HEK293 (cell line): ENCODE data around the gene YPEL5.

Source experiments
- CTCF ChIA-PET: fragments of 350-600 bp; formaldehyde crosslinking; extraction: SDS; loops from one replicate; lab custom pipeline; 2021; ENCODE audit warnings: antibody characterized with exemption; lab: Yijun Ruan, JAX
- POLR2A ChIA-PET: fragments of 300-600 bp; formaldehyde crosslinking; extraction: SDS; loops from one replicate; lab custom pipeline; 2020; ENCODE audit warnings: antibody characterized with exemption, inconsistent platforms; lab: Yijun Ruan, JAX
- H3K27ac ChIP-seq: fragments of 200-500 bp; sonication (Bioruptor generic); 2 replicates; pipeline ENCODE4 v1.5.1; 2014; ENCODE audit warnings: low read depth, low read length, control low read depth, inconsistent platforms; ENCODE audit errors: extremely low read depth
- H3K36me3 ChIP-seq, 2 experiments: fragments of 200-500 bp in 1 of 2; sonication (Bioruptor generic) in 1 of 2; 1 replicate in 1 of 2; 2 replicates in 1 of 2; pipeline ENCODE4 v1.5.1; 2014 to 2017; ENCODE audit warnings: inconsistent platforms in 2 of 2, low read length in 2 of 2; ENCODE audit not compliant: control insufficient read depth in 2 of 2, insufficient read depth in 1 of 2
- H3K4me1 ChIP-seq: fragments of 200-500 bp; sonication (Bioruptor generic); 2 replicates; pipeline ENCODE4 v1.5.1; 2014; ENCODE audit warnings: mild to moderate bottlenecking, low read length, inconsistent platforms; ENCODE audit not compliant: control insufficient read depth, insufficient read depth
- H3K4me3 ChIP-seq: 2 replicates; pipeline ENCODE4 v1.5.1; 2011; ENCODE audit warnings: low read depth, mild to moderate bottlenecking, control low read depth, low read length, moderate library complexity
- H3K9me3 ChIP-seq: fragments of 200-500 bp; sonication (Bioruptor generic); 2 replicates; pipeline ENCODE4 v1.5.1; 2014; ENCODE audit warnings: low read depth, low read length, inconsistent platforms; ENCODE audit not compliant: control insufficient read depth, insufficient read depth
- BCL11A ChIP-seq: fragments of 450-650 bp; formaldehyde crosslinking; IDR thresholded peaks from 2 replicates; pipeline ENCODE4 v1.5.1; 2016; ENCODE audit warnings: low read depth, missing biosample characterization, missing genetic modification characterization
- BCL11B ChIP-seq: fragments of 450-650 bp; formaldehyde crosslinking; IDR thresholded peaks from 2 replicates; pipeline ENCODE4 v1.5.1; 2016; ENCODE audit warnings: low read depth, missing biosample characterization, missing genetic modification characterization
- GLI2 ChIP-seq: fragments of 450-650 bp; formaldehyde crosslinking; IDR thresholded peaks from 2 replicates; pipeline ENCODE4; 2017; ENCODE audit warnings: missing biosample characterization, missing genetic modification characterization, low read depth, borderline replicate concordance
- GLIS2 ChIP-seq: fragments of 450-650 bp; formaldehyde crosslinking; IDR thresholded peaks from 2 replicates; pipeline ENCODE4 v1.5.1; 2016; ENCODE audit warnings: missing biosample characterization, missing genetic modification characterization
- KLF16 ChIP-seq: fragments of 450-650 bp; formaldehyde crosslinking; IDR thresholded peaks from 2 replicates; pipeline ENCODE4 v1.5.1; 2017; ENCODE audit warnings: missing biosample characterization, missing genetic modification characterization
- MEIS1 ChIP-seq: sonication (generic); formaldehyde crosslinking; IDR thresholded peaks from 2 replicates; pipeline ENCODE4 v1.8.1; 2022; ENCODE audit warnings: missing genetic modification reagents, mild to moderate bottlenecking, borderline replicate concordance
- MZF1 ChIP-seq: fragments of 450-650 bp; formaldehyde crosslinking; IDR thresholded peaks from 2 replicates; pipeline ENCODE4 v1.5.1; 2017; ENCODE audit warnings: missing biosample characterization, missing genetic modification characterization, borderline replicate concordance
- OVOL3 ChIP-seq: fragments of 450-650 bp; formaldehyde crosslinking; IDR thresholded peaks from 2 replicates; pipeline ENCODE4 v1.5.1; 2016; ENCODE audit warnings: missing biosample characterization, missing genetic modification characterization
- ZBTB17 ChIP-seq: fragments of 450-650 bp; formaldehyde crosslinking; IDR thresholded peaks from 2 replicates; pipeline ENCODE4 v1.5.1; 2016; ENCODE audit warnings: missing biosample characterization, missing genetic modification characterization
- ZBTB7A ChIP-seq: fragments of 450-650 bp; formaldehyde crosslinking; IDR thresholded peaks from 2 replicates; pipeline ENCODE4 v1.5.1; 2016; ENCODE audit warnings: low read depth, missing biosample characterization, missing genetic modification characterization
- ZNF114 ChIP-seq: fragments of 450-650 bp; formaldehyde crosslinking; IDR thresholded peaks from 2 replicates; pipeline ENCODE4 v1.5.0; 2017; ENCODE audit warnings: missing biosample characterization, missing genetic modification characterization
- ZNF121 ChIP-seq: fragments of 450-650 bp; formaldehyde crosslinking; IDR thresholded peaks from 2 replicates; pipeline ENCODE4 v1.5.1; 2016; ENCODE audit warnings: missing biosample characterization, missing genetic modification characterization
- ZNF211 ChIP-seq: fragments of 450-650 bp; formaldehyde crosslinking; IDR thresholded peaks from 2 replicates; pipeline ENCODE4 v1.5.1; 2016; ENCODE audit warnings: low read depth, missing biosample characterization, missing genetic modification characterization
- ZNF248 ChIP-seq: fragments of 450-650 bp; formaldehyde crosslinking; IDR thresholded peaks from 2 replicates; pipeline ENCODE4 v1.5.1; 2017; ENCODE audit warnings: missing biosample characterization, missing genetic modification characterization
- ZNF366 ChIP-seq: fragments of 450-650 bp; formaldehyde crosslinking; conservative IDR thresholded peaks from 2 replicates; pipeline ENCODE4 v1.5.1; 2016; ENCODE audit warnings: missing biosample characterization, missing genetic modification characterization
- ZNF423 ChIP-seq: fragments of 450-650 bp; formaldehyde crosslinking; IDR thresholded peaks from 2 replicates; pipeline ENCODE4 v1.5.1; 2016; ENCODE audit warnings: missing biosample characterization, missing genetic modification characterization
- ZNF473 ChIP-seq: fragments of 450-650 bp; formaldehyde crosslinking; IDR thresholded peaks from 2 replicates; pipeline ENCODE4 v1.5.1; 2017; ENCODE audit warnings: missing biosample characterization, missing genetic modification characterization
- ZNF501 ChIP-seq: fragments of 450-650 bp; formaldehyde crosslinking; IDR thresholded peaks from 2 replicates; pipeline ENCODE4 v1.5.1; 2016; ENCODE audit warnings: missing biosample characterization, missing genetic modification characterization
- ZNF560 ChIP-seq: fragments of 450-650 bp; formaldehyde crosslinking; IDR thresholded peaks from 2 replicates; pipeline ENCODE4 v1.5.1; 2017; ENCODE audit warnings: missing biosample characterization, missing genetic modification characterization, borderline replicate concordance
- ZNF626 ChIP-seq: fragments of 450-650 bp; sonication (Bioruptor Pico); formaldehyde crosslinking; IDR thresholded peaks from 2 replicates; pipeline ENCODE4 v1.5.1; 2018; ENCODE audit warnings: missing biosample characterization, missing genetic modification characterization, inconsistent platforms
- ZNF629 ChIP-seq: fragments of 450-650 bp; formaldehyde crosslinking; IDR thresholded peaks from 2 replicates; pipeline ENCODE4 v1.5.1; 2017; ENCODE audit warnings: missing biosample characterization, missing genetic modification characterization
- ZNF660 ChIP-seq: fragments of 450-650 bp; IDR thresholded peaks from 2 replicates; pipeline ENCODE4 v1.5.1; 2018; ENCODE audit warnings: missing biosample characterization, mild to moderate bottlenecking, missing genetic modification characterization
- ZNF664 ChIP-seq: fragments of 450-650 bp; formaldehyde crosslinking; IDR thresholded peaks from 2 replicates; pipeline ENCODE4 v1.5.1; 2016; ENCODE audit warnings: missing biosample characterization, missing genetic modification characterization
- ZNF701 ChIP-seq: fragments of 450-650 bp; formaldehyde crosslinking; IDR thresholded peaks from 2 replicates; pipeline ENCODE4 v1.5.1; 2016; ENCODE audit warnings: missing biosample characterization, missing genetic modification characterization
- ZNF785 ChIP-seq: fragments of 450-650 bp; formaldehyde crosslinking; IDR thresholded peaks from 2 replicates; pipeline ENCODE4 v1.5.1; 2016; ENCODE audit warnings: missing biosample characterization, missing genetic modification characterization
- ZNF791 ChIP-seq: fragments of 450-650 bp; formaldehyde crosslinking; IDR thresholded peaks from 2 replicates; pipeline ENCODE4 v1.5.1; 2016; ENCODE audit warnings: missing biosample characterization, missing genetic modification characterization
- ZSCAN16 ChIP-seq: fragments of 450-650 bp; formaldehyde crosslinking; IDR thresholded peaks from 2 replicates; pipeline ENCODE4 v1.5.1; 2016; ENCODE audit warnings: missing biosample characterization, missing genetic modification characterization
- TF ChIP-seq, protein P1 (sequence below): fragments of 450-650 bp; formaldehyde crosslinking; IDR thresholded peaks from 2 replicates; pipeline ENCODE4 v1.5.1; 2016; ENCODE audit warnings: missing biosample characterization, missing genetic modification characterization
- TF ChIP-seq, protein P2 (sequence below): fragments of 450-650 bp; formaldehyde crosslinking; IDR thresholded peaks from 2 replicates; pipeline ENCODE4 v1.5.1; 2016; ENCODE audit warnings: missing biosample characterization, missing genetic modification characterization, borderline replicate concordance
- TF ChIP-seq, protein P3 (sequence below): fragments of 450-650 bp; formaldehyde crosslinking; IDR thresholded peaks from 2 replicates; pipeline ENCODE4 v1.5.1; 2017; ENCODE audit warnings: missing biosample characterization, missing genetic modification characterization
- TF ChIP-seq, protein P4 (sequence below): fragments of 450-650 bp; formaldehyde crosslinking; IDR thresholded peaks from 2 replicates; pipeline ENCODE4 v1.5.1; 2016; ENCODE audit warnings: missing biosample characterization, missing genetic modification characterization
- TF ChIP-seq, protein P5 (sequence below): fragments of 450-650 bp; formaldehyde crosslinking; IDR thresholded peaks from 2 replicates; pipeline ENCODE4 v1.5.1; 2017; ENCODE audit warnings: missing biosample characterization, missing genetic modification characterization

Gene YPEL5

DNA sequence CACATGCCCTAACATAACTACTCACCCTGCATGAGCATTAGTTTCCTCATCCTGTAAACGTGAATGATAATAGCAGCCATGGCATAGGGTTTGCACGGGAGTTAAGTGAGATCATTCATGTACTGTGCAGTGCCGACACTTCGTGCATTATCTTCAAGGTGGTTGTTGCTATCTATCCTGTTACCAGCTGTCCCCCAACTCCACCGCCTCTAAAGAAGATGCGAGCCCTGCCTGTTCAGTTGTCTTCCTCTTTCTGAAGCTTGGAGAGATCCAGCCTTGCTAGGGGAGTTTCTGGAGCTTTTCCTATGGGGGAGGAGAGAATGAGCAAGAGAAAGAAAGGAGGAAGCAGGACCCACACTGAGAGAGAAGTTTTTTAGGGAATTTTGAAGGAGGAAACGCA, 34.4 kb downstream of the YPEL5 start (continued):
- TF ChIP-seq BCL11A: no peak
- no peak for TF ChIP-seq ZNF248 (tag by site-specific recombination)
- no peak for TF ChIP-seq MZF1 (tag by site-specific recombination)

DNA sequence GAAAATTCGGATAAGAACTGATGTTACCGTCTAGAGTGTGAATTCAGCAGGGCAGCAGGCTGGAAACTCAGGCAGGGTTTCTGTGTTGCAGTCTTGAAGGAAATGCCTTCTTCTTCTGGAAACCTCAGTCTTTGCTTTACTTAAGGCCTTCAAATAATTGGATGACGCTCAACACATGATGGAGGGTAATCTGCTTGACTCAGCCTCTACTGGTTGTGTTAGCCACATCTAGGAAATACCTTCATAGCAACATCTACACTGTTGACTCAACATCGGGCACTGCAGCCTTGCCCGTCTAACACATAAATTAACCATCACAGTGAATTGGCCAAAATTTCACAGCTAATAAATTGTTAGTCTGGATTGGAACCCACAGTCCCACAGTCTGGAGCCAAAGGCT, 37.2 kb downstream of the YPEL5 start:
- H3K4me1 ChIP-seq: no peaks in the 10 kb centered on the region
- ChIA-PET CTCF (interaction anchor here (1.2 to 2.4 kb wide), 3 partner anchors 19 to 528 kb away, joined by 3 to 15 read pairs (median 5); no protein-coding TSS in a partner anchor), POLR2A (no interaction called here)
- H3K9me3 ChIP-seq: no peaks in the 10 kb centered on the region
- no peaks in the 10 kb centered on the region for H3K36me3 ChIP-seq
- TF ChIP-seq, protein P1, sequence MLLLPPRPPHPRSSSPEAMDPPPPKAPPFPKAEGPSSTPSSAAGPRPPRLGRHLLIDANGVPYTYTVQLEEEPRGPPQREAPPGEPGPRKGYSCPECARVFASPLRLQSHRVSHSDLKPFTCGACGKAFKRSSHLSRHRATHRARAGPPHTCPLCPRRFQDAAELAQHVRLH (tag by site-specific recombination): no peak
- TF ChIP-seq KLF16 (tag by site-specific recombination): no peak
- no peak for TF ChIP-seq GLIS2 (tag by site-specific recombination)
- no peak for TF ChIP-seq ZNF626 (tag by site-specific recombination)
- TF ChIP-seq ZNF629 (tag by site-specific recombination): no peak
- no peak for TF ChIP-seq ZNF664 (tag by site-specific recombination)
- no peak for TF ChIP-seq ZNF560 (tag by site-specific recombination)
- TF ChIP-seq, protein P2, sequence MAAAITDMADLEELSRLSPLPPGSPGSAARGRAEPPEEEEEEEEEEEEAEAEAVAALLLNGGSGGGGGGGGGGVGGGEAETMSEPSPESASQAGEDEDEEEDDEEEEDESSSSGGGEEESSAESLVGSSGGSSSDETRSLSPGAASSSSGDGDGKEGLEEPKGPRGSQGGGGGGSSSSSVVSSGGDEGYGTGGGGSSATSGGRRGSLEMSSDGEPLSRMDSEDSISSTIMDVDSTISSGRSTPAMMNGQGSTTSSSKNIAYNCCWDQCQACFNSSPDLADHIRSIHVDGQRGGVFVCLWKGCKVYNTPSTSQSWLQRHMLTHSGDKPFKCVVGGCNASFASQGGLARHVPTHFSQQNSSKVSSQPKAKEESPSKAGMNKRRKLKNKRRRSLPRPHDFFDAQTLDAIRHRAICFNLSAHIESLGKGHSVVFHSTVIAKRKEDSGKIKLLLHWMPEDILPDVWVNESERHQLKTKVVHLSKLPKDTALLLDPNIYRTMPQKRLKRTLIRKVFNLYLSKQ: no peak
- TF ChIP-seq, protein P3, sequence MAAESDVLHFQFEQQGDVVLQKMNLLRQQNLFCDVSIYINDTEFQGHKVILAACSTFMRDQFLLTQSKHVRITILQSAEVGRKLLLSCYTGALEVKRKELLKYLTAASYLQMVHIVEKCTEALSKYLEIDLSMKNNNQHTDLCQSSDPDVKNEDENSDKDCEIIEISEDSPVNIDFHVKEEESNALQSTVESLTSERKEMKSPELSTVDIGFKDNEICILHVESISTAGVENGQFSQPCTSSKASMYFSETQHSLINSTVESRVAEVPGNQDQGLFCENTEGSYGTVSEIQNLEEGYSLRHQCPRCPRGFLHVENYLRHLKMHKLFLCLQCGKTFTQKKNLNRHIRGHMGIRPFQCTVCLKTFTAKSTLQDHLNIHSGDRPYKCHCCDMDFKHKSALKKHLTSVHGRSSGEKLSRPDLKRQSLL (tag by site-specific recombination): no peak
- TF ChIP-seq MEIS1 (CRISPR knock-in tag): no peak
- TF ChIP-seq ZNF473 (tag by site-specific recombination): no peak
- TF ChIP-seq ZNF423 (tag by site-specific recombination): no peak
- H3K27ac ChIP-seq: no peak overlapping the region
- H3K4me3 ChIP-seq: no peak overlapping the region

DNA sequence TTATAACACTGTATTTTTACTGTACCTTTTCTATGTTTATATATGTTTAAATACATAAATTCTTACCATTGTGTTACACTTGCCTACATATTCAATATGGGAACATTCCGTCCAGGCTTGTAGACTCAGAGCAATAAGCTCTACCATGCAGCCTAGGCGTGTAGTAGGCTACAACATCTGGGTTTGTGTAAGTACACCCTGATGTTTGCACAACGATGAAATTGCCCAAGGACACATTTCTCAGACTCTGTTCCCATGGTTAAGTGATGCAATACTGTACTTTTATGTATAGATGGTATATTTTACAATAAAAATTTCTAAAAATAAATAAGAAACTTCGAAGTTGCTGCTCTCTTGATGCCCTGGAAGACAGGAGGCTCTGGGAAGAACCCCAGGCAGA, 38.4 kb downstream of the YPEL5 start:
- H3K4me1 ChIP-seq: no peaks in the 10 kb centered on the region
- ChIA-PET POLR2A (no interaction called here), CTCF (interaction anchor here (1.2 to 2.4 kb wide), 5 partner anchors 20 to 527 kb away, joined by 3 to 15 read pairs (median 4); no protein-coding TSS in a partner anchor)
- no peaks in the 10 kb centered on the region for H3K36me3 ChIP-seq
- H3K9me3 ChIP-seq: no peaks in the 10 kb centered on the region
- H3K4me3 ChIP-seq: no peak overlapping the region
- H3K27ac ChIP-seq: no peak overlapping the region
- TF ChIP-seq OVOL3: no peak
- no peak for TF ChIP-seq ZNF366 (tag by site-specific recombination)
- TF ChIP-seq BCL11B (tag by site-specific recombination): no peak
- TF ChIP-seq, protein P4, sequence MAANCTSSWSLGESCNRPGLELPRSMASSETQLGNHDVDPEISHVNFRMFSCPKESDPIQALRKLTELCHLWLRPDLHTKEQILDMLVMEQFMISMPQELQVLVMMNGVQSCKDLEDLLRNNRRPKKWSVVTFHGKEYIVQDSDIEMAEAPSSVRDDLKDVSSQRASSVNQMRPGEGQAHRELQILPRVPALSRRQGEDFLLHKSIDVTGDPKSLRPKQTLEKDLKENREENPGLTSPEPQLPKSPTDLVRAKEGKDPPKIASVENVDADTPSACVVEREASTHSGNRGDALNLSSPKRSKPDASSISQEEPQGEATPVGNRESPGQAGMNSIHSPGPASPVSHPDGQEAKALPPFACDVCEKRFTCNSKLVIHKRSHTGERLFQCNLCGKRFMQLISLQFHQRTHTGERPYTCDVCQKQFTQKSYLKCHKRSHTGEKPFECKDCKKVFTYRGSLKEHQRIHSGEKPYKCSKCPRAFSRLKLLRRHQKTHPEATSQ (tag by site-specific recombination): no peak
- no peak for TF ChIP-seq ZNF791 (tag by site-specific recombination)
- TF ChIP-seq, protein P5, sequence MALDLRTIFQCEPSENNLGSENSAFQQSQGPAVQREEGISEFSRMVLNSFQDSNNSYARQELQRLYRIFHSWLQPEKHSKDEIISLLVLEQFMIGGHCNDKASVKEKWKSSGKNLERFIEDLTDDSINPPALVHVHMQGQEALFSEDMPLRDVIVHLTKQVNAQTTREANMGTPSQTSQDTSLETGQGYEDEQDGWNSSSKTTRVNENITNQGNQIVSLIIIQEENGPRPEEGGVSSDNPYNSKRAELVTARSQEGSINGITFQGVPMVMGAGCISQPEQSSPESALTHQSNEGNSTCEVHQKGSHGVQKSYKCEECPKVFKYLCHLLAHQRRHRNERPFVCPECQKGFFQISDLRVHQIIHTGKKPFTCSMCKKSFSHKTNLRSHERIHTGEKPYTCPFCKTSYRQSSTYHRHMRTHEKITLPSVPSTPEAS (tag by site-specific recombination): no peak
- no peak for TF ChIP-seq GLI2
- TF ChIP-seq ZBTB7A (tag by site-specific recombination): no peak
- no peak for TF ChIP-seq ZSCAN16 (tag by site-specific recombination)
- no peak for TF ChIP-seq ZBTB17
- no peak for TF ChIP-seq ZNF785 (tag by site-specific recombination)
- no peak for TF ChIP-seq ZNF501 (tag by site-specific recombination)
- TF ChIP-seq ZNF660: no peak
- no peak for TF ChIP-seq ZNF701 (tag by site-specific recombination)
- no peak for TF ChIP-seq ZNF114 (tag by site-specific recombination)
- no peak for TF ChIP-seq ZNF211 (tag by site-specific recombination)
- TF ChIP-seq ZNF121 (tag by site-specific recombination): no peak
